Mucosa of descending colon (tissue), 3 donors: ENCODE measurements around the gene NR3C2. TPM values are rescaled to one million over a fixed set of nuclear protein-coding genes. Genes with fewer than 3 reads are reported as not detected.
A peak's percentile ranks its signal among the peaks of the same experiment; 100 is the strongest.

Experiments used
- ATAC-seq: fragments of 200-7000 bp; cut with Tn5 transposase; one replicate; pipeline ENCODE4 v1.9.1; 2020; ENCODE audit warnings: mild to moderate bottlenecking, moderate library complexity
- DNase-seq, 3 donors: peaks; one replicate each; pipeline ENCODE4 v3.0.0-alpha.2; 2020
- H3K36me3 ChIP-seq: fragments of 200-600 bp; one replicate; pipeline ENCODE4 v1.8.0; 2021; ENCODE audit warnings: low read depth, mild to moderate bottlenecking
- H3K4me1 ChIP-seq: fragments of 200-600 bp; one replicate; pipeline ENCODE4 v1.8.0; 2021; ENCODE audit warnings: low read depth, mild to moderate bottlenecking
- H3K4me3 ChIP-seq: fragments of 200-600 bp; one replicate; pipeline ENCODE4 v1.8.0; 2021; ENCODE audit warnings: mild to moderate bottlenecking
- H3K9me3 ChIP-seq: fragments of 200-600 bp; one replicate; pipeline ENCODE4 v1.8.0; 2021; ENCODE audit warnings: mild to moderate bottlenecking
- CTCF ChIP-seq: fragments of 200-600 bp; IDR thresholded peaks from one replicate; pipeline ENCODE4 v1.8.0; 2022; ENCODE audit warnings: antibody characterized with exemption, mild to moderate bottlenecking
- intact Hi-C, 2 donors: fragments of 100-400 bp; cut with DNase I in 1 of 2; cut with micrococcal nuclease in 1 of 2; formaldehyde crosslinking; loops; one replicate each; pipeline versions ENCODE4 v1.11.0 to v1.11.1; 2022; cut with DNase I, micrococcal nuclease
- total RNA-seq, 3 donors: library from RNA; stranded (reverse); fragmentation: NEBNext Ultra II Directional in 2 of 3; extraction: Animal tissue kit (Norgen Biotek cat#: 25700) in 2 of 3; gene quantifications; one replicate each; pipeline versions ENCODE4 v1.2.1 to v1.2.4, GENCODE V29; 2021 to 2023
- donor health status: DM: no; HTN: no; CAD: no; lungs with moderate emphysema.
- donor health status: DM: no; HTN: no; CAD: no.
- donor health status: DM: no; HTN: yes; CAD: no.

The NR3C2 gene
- total RNA-seq, 3 donors from 2014 or later = 86.5 to 205 (median 108) TPM

- Histone ChIP-seq H3K9me3 (no peaks in the 10 kb centered on the region), H3K36me3 (peaks cover 4% of the 10 kb centered on the region), H3K4me1 (peaks cover 20% of the 10 kb centered on the region), H3K4me3 (peak overlapping the region; percentile 90)
- DNase-seq (peak in 1 of 3 donors; percentile 34), ATAC-seq (no peak)
- intact Hi-C loops = no loop called here
- TF ChIP-seq CTCF = no peak
These were observed 609 bp downstream of the NR3C2 start for GRCh38 chr4:148441624-148441985.

GRCh38 chr4:148438047-148438446 is 4.2 kb downstream of the NR3C2 start:
- no peak for DNase-seq
- TF ChIP-seq CTCF = no peak
- peaks cover 4% of the 10 kb centered on the region for H3K36me3 ChIP-seq
- H3K4me1 ChIP-seq = peaks cover 37% of the 10 kb centered on the region
- H3K4me3 ChIP-seq = no peak overlapping the region
- intact Hi-C loops = no loop called here
- no peak for ATAC-seq
- H3K9me3 ChIP-seq = no peaks in the 10 kb centered on the region

DNA sequence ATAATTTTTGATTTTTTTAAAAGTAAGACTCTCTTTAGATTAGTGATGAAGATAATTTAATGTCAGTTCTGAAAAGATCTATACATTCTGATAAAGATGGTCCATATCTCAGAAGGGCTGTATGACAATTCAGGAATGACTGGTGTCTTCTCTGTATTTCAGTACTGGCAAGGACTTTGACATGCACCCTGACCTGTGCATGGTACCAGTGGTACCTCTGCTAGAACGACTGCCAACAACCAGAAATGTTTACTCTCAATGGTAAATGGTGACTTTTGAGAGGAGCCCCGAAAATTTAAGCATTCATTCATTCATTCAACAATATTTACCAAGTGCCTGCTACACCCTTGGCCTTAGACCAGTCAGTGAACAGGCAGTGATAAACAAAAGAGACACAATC is 4.8 kb downstream of the NR3C2 start:
- TF ChIP-seq CTCF = no peak
- Histone ChIP-seq H3K4me1 (peaks cover 33% of the 10 kb centered on the region), H3K9me3 (no peaks in the 10 kb centered on the region), H3K36me3 (peaks cover 3% of the 10 kb centered on the region), H3K4me3 (no peak overlapping the region)
- intact Hi-C loops = no loop called here
- ATAC-seq (no peak), DNase-seq (no peak)

DNA sequence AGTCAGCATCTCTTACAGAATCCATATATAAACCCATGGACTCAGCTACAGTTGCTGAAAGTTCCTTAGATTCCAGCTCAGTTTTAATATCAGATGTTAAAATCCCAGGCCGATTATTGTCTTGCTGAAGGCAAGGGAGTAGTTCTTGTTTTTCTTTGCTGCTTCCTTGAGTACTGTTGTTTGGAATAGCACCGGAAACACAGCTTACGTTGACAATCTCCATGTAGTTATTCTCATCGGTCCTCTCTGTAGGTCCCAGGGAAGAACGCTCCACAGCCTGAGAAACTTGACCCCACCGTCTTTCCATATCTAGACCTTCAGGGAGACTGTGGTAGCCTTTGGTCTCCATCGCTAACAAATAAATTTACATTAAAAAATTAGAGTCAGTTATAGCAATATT is 5.7 kb downstream of the NR3C2 start:
- DNase-seq (no peak), ATAC-seq (peak; percentile 21)
- H3K36me3 ChIP-seq = no peaks in the 10 kb centered on the region
- H3K4me1 ChIP-seq = peaks cover 31% of the 10 kb centered on the region
- no peak overlapping the region for H3K4me3 ChIP-seq
- no peaks in the 10 kb centered on the region for H3K9me3 ChIP-seq
- no peak for TF ChIP-seq CTCF
- intact Hi-C loops = no loop called here

DNA sequence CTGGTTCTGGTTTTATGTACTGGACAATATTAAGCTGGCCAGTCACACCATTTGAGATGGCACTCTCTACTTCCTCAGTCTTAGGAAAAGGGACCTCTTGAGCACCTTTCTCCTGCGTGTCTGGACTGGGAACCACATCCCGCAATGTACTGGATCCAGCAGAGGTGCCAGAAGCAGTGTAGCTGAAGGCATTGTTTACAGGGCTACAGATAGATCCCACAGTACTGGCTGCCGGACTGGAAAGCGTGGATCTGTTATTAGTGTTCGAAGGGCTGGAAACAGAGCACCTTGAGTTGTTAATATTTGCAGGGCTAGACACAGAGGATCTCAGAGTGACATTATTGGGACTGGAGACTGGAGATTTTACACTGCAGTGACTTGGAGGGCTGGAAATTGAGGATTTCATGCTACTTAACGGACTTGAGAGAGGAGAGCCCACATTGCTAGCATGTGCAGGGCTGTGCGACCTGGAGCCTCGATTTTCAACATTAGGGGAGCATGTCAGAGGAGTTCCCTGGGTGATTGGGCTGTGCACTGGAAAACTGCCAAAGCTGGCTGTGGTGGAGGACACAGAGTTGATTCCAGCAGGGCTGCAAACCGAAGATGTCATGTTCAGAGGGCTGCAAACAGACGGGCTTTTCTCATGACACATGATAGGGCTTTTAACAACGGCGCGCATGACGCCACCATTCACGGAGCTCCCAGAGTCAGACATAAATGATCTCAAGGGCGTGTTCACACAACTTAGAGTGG is 6.4 kb downstream of the NR3C2 start:
- Histone ChIP-seq H3K4me1 (peaks cover 37% of the 10 kb centered on the region), H3K4me3 (no peak overlapping the region), H3K9me3 (no peaks in the 10 kb centered on the region), H3K36me3 (no peaks in the 10 kb centered on the region)
- intact Hi-C loops = no loop called here
- TF ChIP-seq CTCF = no peak
- ATAC-seq (no peak), DNase-seq (peak; percentile 18 to 45 (median 42))
